HG02885 (cell line): Measurements from ENCODE around the gene SRSF4.
"Not testable (repeated sequence)": the region's sequence is repeated elsewhere in the genome, so short reads cannot be mapped to it uniquely, and the experiment has no call there.

ENCODE experiments used
- ATAC-seq: cut with Tn5 transposase; IDR thresholded peaks from one replicate; pipeline ENCODE4 v1.9.1; 2021; ENCODE audit warnings: mild to moderate bottlenecking; ENCODE audit not compliant: unreplicated experiment, poor library complexity

SRSF4 gene

GRCh38 chr1:29166291-29166878 lies 15.3 kb downstream of the SRSF4 start:
- ATAC-seq: no peak

GRCh38 chr1:29164588-29164987 lies 17.1 kb downstream of the SRSF4 start:
- ATAC-seq: no peak

- no peak for ATAC-seq
Measured at GRCh38 chr1:29162476-29163138, 19.1 kb downstream of the SRSF4 start.

GRCh38 chr1:29162025-29162424 lies 19.7 kb downstream of the SRSF4 start:
- no peak for ATAC-seq

GRCh38 chr1:29159773-29160172 lies 21.9 kb downstream of the SRSF4 start:
- ATAC-seq: no peak

- no peak for ATAC-seq
Measured at GRCh38 chr1:29157269-29157601, 24.5 kb downstream of the SRSF4 start.

- ATAC-seq: no peak
Measured at GRCh38 chr1:29156543-29157268, 25.0 kb downstream of the SRSF4 start.

GRCh38 chr1:29152046-29152805 lies 29.5 kb downstream of the SRSF4 start:
- no peak for ATAC-seq

GRCh38 chr1:29150346-29150745 lies 31.4 kb downstream of the SRSF4 start:
- not testable (repeated sequence) for ATAC-seq

GRCh38 chr1:29148656-29149491 lies 32.8 kb downstream of the SRSF4 start:
- ATAC-seq: no peak

GRCh38 chr1:29145739-29146437 lies 35.8 kb downstream of the SRSF4 start:
- ATAC-seq: no peak

GRCh38 chr1:29144178-29144577 lies 37.5 kb downstream of the SRSF4 start:
- ATAC-seq: no peak

GRCh38 chr1:29142714-29143113 lies 39.0 kb downstream of the SRSF4 start:
- ATAC-seq: no peak

- ATAC-seq: no peak
Measured at GRCh38 chr1:29136391-29136915, 45.2 kb downstream of the SRSF4 start.

GRCh38 chr1:29134695-29135028 lies 47.0 kb downstream of the SRSF4 start:
- no peak for ATAC-seq

GRCh38 chr1:29133861-29134694 lies 47.6 kb downstream of the SRSF4 start:
- ATAC-seq: no peak

- ATAC-seq: not testable (repeated sequence)
Measured at GRCh38 chr1:29131056-29131455, 50.6 kb downstream of the SRSF4 start.

- ATAC-seq: no peak
Measured at GRCh38 chr1:29129916-29130315, 51.8 kb downstream of the SRSF4 start.

GRCh38 chr1:29128739-29129138 lies 53.0 kb downstream of the SRSF4 start:
- no peak for ATAC-seq
